HG02938 (cell line): ENCODE data around the gene PLCL2.

ENCODE experiments used
- ATAC-seq: cut with Tn5 transposase; IDR thresholded peaks from one replicate; pipeline ENCODE4 v1.9.1; 2021; ENCODE audit warnings: mild to moderate bottlenecking, moderate library complexity; ENCODE audit not compliant: unreplicated experiment

PLCL2 gene

DNA sequence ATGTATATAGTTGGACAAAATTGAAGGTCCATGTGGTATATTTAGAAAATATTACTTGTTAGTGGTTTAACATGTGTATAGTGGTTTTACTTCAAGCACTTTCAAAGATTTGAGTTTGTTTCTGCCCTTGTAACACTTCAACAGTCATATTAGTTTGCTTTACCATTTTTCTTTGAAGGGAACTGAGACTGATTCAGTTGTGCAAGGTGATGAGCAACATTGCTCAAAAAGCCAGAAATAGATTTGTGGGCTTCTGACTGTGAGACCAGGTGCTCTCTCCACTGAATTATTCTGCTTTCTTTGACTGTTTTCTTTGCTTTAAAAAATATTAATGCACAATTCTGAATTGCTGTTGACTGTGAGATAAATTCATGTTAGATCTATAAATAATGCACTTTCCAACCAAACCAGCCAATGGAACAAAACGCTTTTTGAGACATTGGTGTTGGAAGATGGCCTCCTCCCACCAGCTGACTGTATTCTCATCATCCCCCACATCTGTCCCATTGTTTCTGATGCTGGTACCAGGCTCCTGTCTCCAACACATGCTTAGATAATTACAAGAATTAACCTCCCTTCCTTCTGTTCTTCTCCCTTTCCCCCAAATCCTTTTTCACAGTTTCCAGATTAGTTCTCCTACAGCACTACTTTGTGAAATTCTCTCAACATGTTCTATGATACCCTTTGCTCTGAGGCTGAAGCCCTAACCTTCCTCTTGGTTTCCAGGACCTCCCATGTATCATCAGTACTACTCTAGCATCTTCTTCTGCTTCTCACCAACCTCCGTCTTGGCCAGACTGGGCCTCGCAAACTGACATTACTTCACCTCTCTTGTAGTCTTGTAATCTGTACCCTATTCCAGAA is 27.9 kb downstream of the PLCL2 start:
- peak; percentile 97 for ATAC-seq

DNA sequence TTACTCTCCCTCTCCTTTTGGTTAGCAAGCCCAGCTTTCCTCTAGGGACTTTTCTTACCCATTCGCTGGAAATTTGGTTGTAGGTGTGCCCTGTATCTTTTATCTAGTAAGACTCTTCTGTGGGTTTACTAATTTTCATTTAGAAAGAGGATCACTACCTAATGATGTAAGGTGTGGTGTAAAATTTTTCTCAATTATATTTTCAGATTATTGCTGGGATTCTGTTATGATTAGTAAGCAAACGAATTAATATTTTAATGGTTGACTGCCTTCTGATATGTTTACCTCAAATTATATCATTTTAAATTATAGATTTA is 28.5 kb downstream of the PLCL2 start:
- ATAC-seq, result peak; percentile 20

DNA sequence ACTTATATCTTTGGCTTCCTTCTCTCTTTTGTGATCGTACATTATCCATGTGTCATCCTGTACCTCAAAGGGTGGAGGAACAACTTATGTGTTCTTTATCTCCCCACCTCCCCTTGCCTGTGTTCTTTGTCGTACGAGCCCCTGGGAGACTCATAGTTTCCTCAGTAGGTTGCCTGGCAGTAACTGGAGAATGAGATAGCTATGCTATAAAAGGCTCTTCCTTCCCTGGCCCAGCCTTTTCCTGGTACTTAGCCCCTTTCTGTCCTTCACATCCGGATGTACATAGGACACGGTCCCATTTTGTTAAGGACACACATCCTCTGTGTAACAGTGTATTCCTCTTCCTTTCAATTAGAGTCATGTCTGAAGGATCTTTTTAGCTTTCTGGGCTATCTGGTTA is 32.1 kb downstream of the PLCL2 start:
- no peak for ATAC-seq

DNA sequence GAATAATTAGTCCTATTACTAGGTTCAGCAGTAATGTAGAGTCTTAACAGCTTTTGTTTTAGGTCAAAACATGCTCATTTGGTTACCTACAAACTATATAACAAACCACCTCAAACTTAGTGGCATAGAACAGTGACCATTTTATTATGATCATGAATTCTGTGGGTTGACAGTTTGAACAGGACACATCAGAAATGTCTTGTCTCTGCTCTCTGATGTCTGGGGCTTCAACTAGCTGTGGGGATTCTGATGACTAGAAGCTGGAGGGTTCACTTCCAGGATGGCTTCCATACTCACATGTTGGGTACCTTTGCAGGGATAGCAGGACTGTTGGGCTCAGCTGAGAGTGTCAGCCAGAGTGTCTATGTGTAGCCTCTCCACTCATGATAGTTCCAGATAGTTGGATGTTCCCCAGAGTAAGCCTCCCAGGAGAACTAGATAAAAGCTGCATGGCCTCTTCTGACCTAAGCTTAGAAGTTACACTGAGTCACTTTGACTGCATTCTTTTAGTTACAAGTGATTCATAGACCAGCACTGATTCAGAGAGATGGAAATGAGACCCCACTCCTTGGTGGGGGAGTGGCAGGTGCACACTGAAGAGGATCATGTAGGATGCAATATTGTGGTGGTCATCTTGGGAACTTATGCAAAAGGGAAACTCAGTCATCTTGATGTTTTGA is 32.6 kb downstream of the PLCL2 start:
- ATAC-seq, result no peak

GRCh38 chr3:16917980-16918682 is 33.4 kb downstream of the PLCL2 start:
- no peak for ATAC-seq

GRCh38 chr3:16918683-16919025 is 33.9 kb downstream of the PLCL2 start:
- ATAC-seq, result no peak

DNA sequence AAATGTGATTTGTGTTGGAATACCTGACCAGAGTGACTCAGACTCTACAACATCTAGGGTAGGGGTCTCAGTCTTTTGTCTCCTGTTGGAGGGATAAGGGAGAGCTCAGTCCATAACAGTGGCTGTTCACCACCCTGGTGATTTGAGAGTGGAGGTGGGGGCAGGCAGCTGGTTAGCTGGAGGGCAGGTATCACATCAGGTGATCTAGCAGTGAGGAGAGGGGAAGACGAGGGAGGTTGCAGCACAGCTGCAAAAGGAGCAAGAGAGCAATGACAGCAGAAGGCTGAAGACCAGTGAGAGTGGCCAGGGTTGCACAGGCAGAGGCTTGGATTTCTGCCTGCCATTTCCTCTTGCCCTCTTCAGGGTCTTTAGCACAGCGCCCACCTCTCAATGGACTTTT is 38.4 kb downstream of the PLCL2 start:
- ATAC-seq, result no peak

DNA sequence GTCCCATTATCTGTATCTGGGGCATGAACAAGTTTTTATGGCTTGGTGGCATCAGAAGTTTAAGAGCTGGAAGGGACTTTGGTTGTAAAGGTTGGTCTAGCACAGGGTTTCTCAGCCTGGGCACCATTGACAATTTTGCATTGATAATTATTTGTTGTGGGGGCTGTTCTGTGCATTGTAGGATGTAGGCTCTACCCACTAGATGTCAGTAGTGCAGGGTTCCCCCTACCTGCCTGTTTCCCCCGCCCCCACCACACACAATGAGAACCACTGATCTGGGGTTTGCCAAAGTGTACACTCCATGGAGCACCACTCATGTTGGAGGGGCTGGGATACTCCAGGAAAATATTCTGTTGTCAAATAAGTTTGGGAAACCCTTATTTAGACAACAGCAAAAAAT is 42.7 kb downstream of the PLCL2 start:
- peak; percentile 42 for ATAC-seq

GRCh38 chr3:16928386-16929132 is 43.8 kb downstream of the PLCL2 start:
- no peak for ATAC-seq

DNA sequence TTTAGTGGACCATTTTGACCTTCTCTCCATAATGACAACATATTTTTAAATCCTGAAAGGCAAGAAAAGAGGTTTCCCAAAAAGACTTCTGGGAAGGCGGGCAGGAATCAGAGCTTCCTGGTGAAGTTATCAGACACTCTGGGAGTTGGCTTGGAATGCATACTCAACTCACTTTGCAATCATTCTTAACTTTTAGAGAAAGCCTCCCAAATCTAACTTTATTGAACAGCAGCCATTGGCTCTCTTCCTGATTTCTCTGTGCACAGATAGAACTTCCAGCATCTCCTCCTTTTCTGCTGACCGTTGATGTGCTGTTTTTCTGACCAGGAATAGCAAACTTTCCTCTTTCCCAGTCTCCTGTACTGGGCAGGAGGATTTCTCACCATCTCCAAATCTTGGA is 44.6 kb downstream of the PLCL2 start:
- no peak for ATAC-seq

DNA sequence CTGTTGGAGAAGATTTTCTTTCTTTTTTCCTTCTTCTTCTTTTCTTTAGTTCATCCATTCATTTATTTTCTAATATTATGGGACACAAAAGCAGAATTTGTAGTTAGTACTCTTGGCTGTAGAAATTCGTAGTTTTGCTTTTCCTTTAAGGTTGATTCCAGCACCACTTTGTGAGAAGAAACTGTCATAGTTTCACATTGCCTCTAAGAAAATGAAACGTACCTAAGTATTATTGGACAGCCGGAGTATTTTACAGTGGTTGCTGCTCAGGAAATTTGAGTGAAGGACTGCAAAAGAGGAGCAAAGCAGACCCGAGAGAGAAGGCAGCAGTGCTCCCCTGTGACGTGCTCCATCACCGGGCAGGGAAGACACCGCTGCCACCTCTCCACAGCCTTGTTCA is 48.1 kb downstream of the PLCL2 start:
- ATAC-seq, result peak; percentile 69

- no peak for ATAC-seq
These were observed 51.0 kb downstream of the PLCL2 start for GRCh38 chr3:16935781-16936180.

DNA sequence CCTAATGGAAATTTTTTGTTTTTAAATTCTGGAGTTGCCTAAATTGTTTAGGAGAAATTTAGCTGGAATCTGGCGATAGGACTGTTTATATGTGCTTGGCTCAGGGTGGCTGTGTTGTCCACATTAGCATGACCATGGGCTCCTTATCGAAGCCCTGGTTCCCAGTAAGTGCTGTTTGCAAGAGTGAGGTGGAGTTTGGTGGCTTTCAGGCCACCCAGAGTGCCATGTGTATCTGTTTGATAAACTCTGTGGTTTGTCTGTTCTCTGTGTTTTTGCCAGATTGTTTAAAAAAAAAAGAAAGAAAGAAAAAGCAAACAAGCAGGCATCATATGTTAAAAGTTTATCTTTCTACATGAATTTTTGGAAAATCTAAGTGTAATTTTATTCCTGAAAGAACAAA is 51.5 kb downstream of the PLCL2 start:
- no peak for ATAC-seq

DNA sequence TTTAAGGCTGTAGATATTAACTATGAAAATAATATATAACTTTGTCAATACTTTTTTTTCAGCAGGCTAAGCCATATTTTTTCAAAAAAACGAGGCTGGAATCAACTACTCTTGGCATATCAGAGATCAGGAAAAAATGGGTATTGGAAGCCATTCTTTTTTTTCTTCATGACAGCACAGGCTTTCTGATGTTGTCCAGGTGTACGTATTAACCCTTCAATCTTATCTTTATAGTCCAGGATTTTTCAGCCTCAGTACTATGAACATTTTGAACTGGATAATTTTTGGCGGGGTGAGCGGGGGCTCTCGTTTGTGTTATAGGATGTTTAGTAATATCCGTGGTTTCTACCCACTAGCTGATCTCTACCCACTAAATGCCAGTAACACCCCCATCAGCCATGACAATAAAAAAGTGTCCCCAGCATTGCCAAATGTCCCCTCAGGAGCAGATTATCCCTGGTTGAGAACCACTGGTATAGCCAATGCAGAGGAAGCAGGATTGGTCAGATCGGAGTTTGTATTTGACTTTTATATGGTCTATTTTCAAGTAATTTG is 52.0 kb downstream of the PLCL2 start:
- no peak for ATAC-seq

DNA sequence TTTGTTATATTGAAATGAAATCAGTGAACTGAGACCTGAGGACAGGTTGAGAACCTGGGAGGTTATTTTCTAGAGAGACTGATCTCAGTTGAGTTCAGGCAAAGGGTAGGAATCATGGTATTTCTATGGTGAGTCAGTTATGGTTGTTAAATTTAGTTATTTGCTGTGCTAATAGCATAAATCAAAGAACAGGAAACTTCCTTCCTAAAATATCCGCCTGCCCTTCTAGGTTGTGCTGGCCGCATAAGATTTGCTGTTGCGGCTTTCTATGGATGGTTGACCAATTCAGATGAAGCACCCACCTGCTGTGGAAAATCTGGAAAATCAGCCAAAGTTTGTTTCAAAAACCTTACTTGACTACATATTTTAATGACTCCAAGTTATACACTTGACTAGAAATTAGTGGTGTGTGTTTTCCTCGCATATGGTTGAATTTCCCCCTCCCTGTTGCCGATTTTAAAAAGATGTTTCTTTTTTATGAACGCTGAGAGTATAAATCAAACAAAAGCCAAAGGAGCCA is 52.6 kb downstream of the PLCL2 start:
- no peak for ATAC-seq

DNA sequence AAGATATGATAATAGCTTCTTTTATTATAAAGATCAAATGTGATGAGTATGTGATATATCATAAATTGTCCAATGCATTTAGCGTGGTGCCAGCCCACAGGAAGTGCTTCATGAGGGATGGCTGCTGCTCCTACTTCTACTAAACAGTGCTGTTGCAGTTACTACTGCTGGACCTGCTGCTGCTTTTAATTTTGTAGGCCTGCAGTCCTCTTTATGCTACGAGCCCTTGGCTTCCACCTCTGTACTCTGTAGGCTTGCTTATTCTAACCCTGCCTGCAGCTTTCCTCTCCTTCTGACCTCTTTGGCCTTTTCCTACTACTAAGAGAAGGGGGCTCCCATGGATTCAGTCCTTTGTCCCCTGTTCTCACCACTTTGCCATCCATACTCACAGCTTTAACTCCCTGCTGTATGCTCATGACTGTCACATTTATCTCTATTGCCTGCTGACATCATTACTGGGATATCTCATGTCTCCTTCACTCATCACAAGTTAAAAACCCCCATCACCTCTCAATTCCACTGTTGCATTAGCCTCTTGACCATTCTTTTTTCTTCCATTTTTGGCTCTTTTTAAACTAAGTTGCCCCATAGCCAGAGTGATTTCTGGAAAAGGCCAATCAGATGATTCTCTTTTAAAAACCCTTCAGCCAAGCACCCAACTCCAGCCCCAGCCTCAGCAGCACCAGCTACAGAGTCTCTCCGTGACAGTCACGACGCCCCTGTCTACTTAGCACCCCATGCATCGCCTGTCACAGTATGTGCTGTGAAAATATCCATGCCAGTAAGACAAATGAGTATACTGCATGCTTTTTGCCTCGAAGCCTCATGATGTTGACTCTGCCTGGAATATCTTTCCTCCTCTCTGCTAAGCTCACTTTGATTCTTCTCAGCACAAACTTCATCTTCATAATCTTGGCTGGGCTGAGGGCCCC is 56.3 kb downstream of the PLCL2 start:
- ATAC-seq, result no peak

- no peak for ATAC-seq
These were observed 58.2 kb downstream of the PLCL2 start for GRCh38 chr3:16942955-16943354.

GRCh38 chr3:16943857-16944256 is 59.1 kb downstream of the PLCL2 start:
- no peak for ATAC-seq

DNA sequence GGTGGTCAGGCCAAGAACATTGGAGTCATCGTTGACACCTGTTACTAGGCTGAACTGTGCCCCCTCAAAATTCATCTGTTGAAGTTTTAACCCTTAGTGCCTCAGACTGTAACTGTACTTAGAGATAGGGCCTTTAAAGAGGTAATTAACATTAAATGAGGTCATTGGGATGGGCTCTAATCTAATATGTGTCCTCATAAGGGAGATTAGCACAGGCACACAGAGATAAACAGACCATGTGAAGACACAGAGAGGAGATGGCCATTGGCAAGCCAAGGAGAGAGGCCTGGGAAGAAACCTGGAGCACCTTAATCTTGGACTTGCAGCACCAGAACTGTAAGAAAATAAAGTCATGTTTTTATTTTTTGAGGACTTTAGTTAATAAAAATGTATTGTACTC is 59.6 kb downstream of the PLCL2 start:
- ATAC-seq, result no peak

GRCh38 chr3:16945330-16945729 is 60.6 kb downstream of the PLCL2 start:
- no peak for ATAC-seq
